Inflammatory macrophage treated with lipopolysaccharide for 4 hours (primary cell): Measurements from ENCODE around the gene TWF1.
A peak's percentile ranks its signal among the peaks of the same experiment; 100 is the strongest.
"Not testable (repeated sequence)": the region's sequence is repeated elsewhere in the genome, so short reads cannot be mapped to it uniquely, and the experiment has no call there.

Source experiments
- DNase-seq: peaks from one replicate; pipeline ENCODE4 v3.0.0-alpha.2; 2020

The TWF1 gene

DNA sequence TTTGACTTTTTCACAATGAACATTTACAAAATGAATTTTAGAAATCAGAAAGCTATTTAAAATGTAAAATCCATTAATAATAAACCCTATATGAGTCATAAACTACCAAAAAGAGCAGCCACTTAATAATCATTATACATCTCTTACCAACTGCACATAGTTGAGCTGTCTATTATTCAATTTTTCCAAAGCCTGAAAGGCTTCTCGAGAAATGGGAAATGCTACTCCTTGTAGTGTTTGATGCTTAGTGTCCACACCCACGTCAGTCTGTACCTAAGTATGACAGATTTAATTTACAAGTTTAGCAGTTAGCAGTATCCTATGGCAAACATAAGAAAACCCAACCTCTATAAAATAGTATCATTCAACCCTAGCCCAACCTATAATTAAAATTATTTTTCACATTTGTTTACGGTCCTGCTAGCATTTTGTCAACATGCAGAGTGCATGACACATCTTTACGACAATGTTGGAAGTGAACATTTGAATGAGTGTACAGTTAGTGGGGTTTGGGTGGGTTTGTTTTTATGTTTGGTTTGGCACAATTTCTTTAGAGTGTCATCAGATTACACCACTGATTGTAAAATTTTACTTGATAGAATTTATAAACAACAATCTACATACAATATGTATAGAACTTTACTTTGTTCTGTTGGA, 8.4 kb downstream of the TWF1 start:
- no peak for DNase-seq

DNA sequence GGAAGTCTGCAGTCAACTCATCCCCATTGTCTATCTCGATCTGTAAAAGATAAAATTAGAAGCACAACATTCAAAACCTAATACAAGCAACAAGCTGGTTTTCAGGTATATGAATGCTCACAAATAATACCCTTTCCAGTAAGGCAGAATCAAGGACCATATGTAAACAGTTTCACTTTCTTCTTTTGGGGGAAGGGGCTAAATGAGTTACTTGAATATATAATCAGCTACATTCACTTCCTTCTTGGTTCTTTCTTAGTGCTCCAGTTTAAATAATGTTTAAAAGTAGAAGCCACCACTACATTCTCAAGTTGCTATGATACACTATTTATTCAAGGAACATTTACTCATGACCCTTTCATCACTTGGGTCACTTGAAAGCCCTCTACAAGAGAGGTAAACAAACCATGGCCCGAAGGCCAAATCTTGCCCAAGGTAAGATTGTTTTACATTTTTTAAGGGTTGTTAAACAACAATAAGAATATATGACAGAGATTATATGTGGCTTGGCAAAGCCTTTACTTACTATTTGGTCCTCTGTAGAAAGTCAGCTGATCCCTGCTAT, 10.3 kb downstream of the TWF1 start:
- no peak for DNase-seq

GRCh38 chr12:43789941-43790340, 16.2 kb downstream of the TWF1 start:
- DNase-seq = no peak

GRCh38 chr12:43786899-43787693, 19.0 kb downstream of the TWF1 start:
- DNase-seq = no peak

DNA sequence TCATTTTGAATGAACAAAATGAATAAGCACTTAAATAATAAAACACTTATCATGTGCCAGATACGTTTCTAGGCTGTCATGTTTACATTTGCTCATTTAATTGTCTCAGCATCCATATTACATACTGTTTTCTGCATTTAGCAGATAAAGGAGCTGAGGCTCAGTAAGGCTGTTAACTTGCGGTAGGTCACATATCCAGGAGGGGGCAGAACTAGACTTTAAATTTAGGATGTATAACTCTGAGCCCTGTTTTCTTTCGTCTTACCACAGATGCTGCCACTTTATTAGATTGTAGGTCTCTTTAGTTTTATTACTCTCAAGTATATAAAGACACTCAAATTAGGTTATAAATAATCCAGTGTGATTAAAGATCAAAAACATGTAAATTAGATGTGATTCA, 29.6 kb downstream of the TWF1 start:
- DNase-seq = peak; percentile 24

GRCh38 chr12:43766291-43766690, 39.8 kb downstream of the TWF1 start:
- no peak for DNase-seq

DNA sequence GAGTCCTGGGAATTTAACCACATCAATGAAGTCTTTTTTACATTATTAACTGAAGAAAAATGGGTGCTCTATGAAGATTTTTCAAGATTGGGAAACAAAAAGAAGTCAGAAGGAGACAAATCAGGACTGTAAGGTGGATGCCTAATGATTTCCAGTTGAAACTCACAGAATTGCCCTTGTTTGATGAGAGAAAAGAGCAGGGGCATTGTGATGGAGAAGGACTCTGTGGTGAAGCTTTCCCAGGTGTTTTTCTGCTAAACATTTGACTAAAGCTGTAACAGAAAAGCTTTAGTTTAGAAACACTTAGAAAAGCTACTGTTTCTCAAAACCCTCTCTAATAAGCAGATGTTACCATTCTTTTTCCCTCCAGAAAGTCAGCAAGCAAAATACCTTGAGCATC, 41.6 kb downstream of the TWF1 start:
- no peak for DNase-seq

DNA sequence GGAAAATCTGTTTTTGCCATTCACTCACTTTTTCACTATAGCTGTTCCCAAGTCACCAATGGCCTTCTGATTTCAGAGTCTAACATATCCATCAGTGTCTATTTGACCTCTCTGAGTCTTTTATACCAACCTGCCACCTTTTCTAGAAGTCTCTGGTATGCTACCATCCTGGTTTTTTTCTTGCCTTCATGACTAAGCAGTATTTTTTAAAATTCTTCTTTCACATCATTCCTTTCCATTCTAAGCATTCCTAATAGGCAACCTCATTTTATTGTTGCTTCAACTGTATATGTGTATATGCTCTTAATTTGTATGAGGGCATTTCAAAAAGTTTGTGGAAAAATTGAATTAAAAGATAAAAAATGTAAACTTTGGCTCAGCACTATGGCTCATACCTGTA, 42.3 kb downstream of the TWF1 start:
- DNase-seq = no peak

DNA sequence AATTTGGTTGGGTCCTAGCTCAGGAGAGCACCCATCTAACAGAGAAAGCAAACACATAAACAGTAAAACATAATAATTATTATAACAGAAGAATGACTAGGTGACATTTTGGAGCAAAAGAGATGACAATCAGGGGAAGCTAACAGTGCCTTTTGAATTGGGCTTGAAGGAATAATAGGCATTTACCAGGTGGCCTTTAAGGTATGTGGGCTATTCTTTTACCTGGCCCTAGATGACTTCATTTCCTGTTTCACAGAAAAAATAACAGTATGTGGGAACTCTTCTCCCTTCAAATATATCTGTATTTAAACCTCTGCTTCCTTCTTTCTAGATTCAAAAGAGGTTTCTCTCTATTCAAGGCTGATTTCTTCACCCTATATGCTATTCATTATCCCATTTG, 43.5 kb downstream of the TWF1 start:
- no peak for DNase-seq

DNA sequence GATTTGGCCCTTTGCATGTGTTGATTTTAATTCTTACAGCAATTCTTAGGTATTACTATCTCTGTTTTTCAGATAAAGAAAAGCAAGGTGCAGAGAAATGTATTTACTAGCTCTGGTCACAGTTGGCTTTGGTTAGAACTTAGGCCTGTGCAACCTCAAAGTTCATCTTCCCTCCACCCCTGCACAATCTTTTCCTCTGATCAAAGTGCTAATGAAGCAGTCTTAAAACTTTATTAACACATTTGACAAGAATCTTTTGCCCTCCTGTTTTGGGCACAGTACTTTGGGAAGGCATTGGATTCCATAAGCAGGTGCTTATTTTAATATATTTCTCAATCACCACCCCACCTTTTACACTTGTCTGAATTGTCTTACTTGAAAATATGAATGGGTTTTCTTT, 44.6 kb downstream of the TWF1 start:
- DNase-seq = no peak

DNA sequence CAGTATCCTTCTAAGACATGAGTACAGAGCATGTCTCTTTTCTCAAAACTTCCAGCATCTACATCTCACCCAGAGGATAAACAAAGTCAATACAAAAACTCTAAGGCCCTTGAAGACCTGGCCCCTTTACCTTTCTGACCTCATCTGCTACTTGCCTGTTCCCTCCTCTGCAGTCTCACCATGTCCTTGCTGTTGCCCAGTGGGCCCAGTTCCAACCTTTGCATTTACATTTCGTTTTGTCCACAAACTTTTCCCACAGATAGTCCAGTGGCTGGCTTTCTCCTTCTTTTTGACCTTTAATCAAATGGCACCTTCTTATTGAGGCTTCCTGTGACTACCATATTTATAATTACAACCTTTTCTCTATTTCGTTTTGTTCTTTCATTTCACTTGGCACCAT, 45.7 kb downstream of the TWF1 start:
- no peak for DNase-seq

GRCh38 chr12:43758728-43759563, 47.2 kb downstream of the TWF1 start, which contains the start of the genes IRAK4 and PUS7L:
Gene IRAK4 (plus strand): TSS chr12:43758951. CDS start chr12:43768112, 9,161 bp downstream.
Gene PUS7L (minus strand): TSS chr12:43758790. CDS start chr12:43755245, 3,545 bp downstream.
- DNase-seq = peak; percentile 98

- DNase-seq = no peak
These were observed 47.8 kb downstream of the TWF1 start for GRCh38 chr12:43758247-43758727.

DNA sequence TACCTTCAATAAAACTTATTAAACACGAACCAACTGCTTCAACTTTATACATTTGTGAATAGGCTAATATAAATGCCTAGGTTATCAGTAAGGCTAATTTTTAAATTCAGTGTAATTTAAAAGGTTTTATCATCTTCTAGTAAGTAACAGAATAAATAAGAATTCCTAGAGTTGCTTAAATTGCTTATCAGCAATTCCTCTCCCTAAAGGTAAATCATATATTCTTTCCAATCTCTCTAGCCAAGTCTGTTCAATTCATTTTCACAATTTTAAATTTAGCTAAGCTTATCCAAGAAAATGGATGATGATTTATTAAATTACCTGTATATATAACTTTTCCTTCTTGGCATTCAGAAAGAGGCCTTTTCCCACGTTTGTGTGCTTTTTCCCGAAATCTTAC, 52.1 kb downstream of the TWF1 start:
- no peak for DNase-seq

DNA sequence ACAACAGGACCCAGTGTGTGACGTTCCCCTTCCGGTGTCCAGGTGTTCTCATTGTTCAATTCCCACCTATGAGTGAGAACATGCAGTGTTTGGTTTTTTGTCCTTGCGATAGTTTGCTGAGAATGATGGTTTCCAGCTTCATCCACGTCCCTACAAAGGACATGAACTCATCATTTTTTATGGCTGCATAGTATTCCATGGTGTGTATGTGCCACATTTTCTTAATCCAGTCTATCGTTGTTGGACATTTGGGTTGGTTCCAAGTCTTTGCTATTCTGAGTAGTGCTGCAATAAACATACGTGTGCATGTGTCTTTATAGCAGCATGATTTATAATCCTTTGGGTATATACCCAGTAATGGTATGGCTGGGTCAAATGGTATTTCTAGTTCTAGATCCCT, 54.8 kb downstream of the TWF1 start:
- not testable (repeated sequence) for DNase-seq

DNA sequence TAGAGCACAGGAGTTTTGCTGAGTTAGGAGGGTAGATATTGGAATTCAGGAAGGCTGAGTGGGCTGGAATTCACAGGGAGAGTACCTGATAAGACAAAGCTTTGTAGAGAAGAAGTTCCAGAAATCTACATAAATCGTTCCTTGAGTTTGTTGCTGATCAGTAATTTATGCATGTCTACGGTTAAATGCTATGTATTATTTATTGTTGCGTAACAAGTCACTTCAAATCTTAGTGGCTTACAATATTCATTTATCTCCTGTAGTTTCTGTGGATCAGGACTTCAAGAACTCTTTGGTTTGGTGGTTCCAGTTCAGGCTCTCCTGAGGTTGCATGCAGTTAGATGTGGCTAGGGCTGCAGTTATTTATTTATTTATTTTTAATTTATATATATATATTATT, 55.3 kb downstream of the TWF1 start:
- DNase-seq = no peak

DNA sequence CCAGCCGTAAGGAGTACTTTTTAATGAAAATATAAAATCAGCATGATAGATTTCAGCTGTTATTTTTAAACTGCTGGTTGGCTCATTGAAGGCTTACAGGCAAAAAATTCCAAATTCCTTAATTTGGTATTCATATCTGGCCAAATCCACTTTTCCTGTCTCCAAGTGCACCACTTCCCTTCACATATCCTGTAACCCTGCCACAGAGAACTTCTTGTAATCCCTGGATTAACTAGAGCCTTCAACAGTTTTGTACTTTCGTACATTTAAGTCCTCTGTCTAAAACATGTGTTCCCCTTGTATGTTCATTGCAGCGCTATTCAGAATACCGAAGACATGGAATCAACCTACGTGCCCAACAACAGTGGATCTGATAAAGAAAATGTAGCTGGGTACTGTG, 57.1 kb downstream of the TWF1 start:
- DNase-seq = no peak

GRCh38 chr12:43744826-43745225, 61.3 kb downstream of the TWF1 start:
- no peak for DNase-seq
